Activated CD4-positive, alpha-beta T cell treated with anti-CD3 and anti-CD28 coated beads, Interleukin-2, amount 50 U/mL, for 4 hours (primary cell): ENCODE measurements around the gene TPSAB1.
"Not testable (repeated sequence)": the region's sequence is repeated elsewhere in the genome, so short reads cannot be mapped to it uniquely, and the experiment has no call there.

ENCODE experiments used
- DNase-seq, 2 experiments: peaks; one replicate each; pipeline ENCODE4 v3.0.0-alpha.2; 2020

The TPSAB1 gene

GRCh38 chr16:1271724-1272413 lies 31.4 kb downstream of the TPSAB1 start:
- not testable (repeated sequence) for DNase-seq

GRCh38 chr16:1272453-1273198 lies 32.1 kb downstream of the TPSAB1 start:
- DNase-seq = no peak

GRCh38 chr16:1273816-1274215 lies 33.3 kb downstream of the TPSAB1 start:
- no peak for DNase-seq

- no peak for DNase-seq
Measured at GRCh38 chr16:1274767-1275166, 34.3 kb downstream of the TPSAB1 start.

- DNase-seq = no peak
Measured at GRCh38 chr16:1275791-1276579, 35.5 kb downstream of the TPSAB1 start.

- no peak for DNase-seq
Measured at GRCh38 chr16:1276580-1276878, 36.0 kb downstream of the TPSAB1 start.

- no peak for DNase-seq
Measured at GRCh38 chr16:1277151-1277598, 36.7 kb downstream of the TPSAB1 start.

- no peak for DNase-seq
Measured at GRCh38 chr16:1277617-1278282, 37.2 kb downstream of the TPSAB1 start.

- no peak for DNase-seq
Measured at GRCh38 chr16:1278477-1278876, 38.0 kb downstream of the TPSAB1 start.

GRCh38 chr16:1279081-1279944 lies 38.8 kb downstream of the TPSAB1 start:
- no peak for DNase-seq

- DNase-seq = no peak
Measured at GRCh38 chr16:1279945-1280589, 39.6 kb downstream of the TPSAB1 start.

- DNase-seq = no peak
Measured at GRCh38 chr16:1280783-1281182, 40.3 kb downstream of the TPSAB1 start.

GRCh38 chr16:1281517-1281916 lies 41.0 kb downstream of the TPSAB1 start:
- DNase-seq = no peak

GRCh38 chr16:1282324-1282973 lies 41.9 kb downstream of the TPSAB1 start:
- no peak for DNase-seq

GRCh38 chr16:1283296-1283695 lies 42.8 kb downstream of the TPSAB1 start:
- DNase-seq = no peak

GRCh38 chr16:1283996-1284616 lies 43.6 kb downstream of the TPSAB1 start:
- no peak for DNase-seq

GRCh38 chr16:1285669-1286512 lies 45.4 kb downstream of the TPSAB1 start:
- DNase-seq = no peak

- DNase-seq = no peak
Measured at GRCh38 chr16:1286513-1287094, 46.1 kb downstream of the TPSAB1 start.

- no peak for DNase-seq
Measured at GRCh38 chr16:1287982-1288670, 47.6 kb downstream of the TPSAB1 start.
